ENCODE results near the gene KDM1B. TPM values are rescaled to one million over a fixed set of nuclear protein-coding genes. Genes with fewer than 3 reads are reported as not detected.

Gene KDM1B
- total and polyA plus RNA-seq, 9 of the 15 experiments (the other 6 are each of a cell fraction or from before 2014, with no cell fraction given) = 1.4 to 58.9 (median 36.3) TPM

DNA sequence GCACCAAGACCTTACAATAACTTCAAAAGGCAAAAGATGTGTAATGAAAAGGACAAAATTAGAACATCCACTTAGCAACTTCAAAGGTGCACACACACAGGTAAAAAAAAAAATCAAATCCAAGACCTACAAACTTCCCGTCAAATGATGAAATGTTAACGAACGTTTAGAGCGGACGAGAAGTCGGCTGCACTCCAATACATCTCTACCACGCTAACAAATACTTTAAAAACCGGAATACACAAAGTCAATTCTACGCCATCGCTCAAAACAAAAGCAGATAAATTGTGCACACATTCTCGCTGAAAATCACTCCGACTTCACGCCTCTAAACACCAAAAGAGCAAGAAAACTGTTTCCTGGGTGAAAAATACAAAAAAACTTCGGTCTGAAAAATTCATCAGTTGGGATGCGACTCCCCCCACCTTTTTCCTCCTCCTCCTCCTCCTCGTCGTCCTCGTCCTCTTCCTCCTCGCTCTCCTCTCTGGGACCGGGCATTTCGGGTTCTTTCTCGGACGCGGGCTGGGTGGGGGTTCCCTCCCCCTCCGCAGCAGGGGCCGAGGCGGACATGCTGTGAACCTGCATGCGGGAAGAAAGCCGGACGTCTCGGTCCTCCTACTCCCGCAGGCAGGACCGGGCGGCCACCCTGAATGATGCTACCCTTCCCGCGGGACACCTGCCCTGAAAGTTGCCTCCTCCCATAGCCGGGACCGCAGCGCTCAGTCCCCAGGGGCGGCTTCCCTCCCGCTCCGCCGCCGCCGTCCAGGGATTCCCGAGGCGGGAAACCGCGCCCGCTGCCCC is 108.4 kb downstream of the KDM1B start (continued):
- TF ChIP-seq, protein P1, sequence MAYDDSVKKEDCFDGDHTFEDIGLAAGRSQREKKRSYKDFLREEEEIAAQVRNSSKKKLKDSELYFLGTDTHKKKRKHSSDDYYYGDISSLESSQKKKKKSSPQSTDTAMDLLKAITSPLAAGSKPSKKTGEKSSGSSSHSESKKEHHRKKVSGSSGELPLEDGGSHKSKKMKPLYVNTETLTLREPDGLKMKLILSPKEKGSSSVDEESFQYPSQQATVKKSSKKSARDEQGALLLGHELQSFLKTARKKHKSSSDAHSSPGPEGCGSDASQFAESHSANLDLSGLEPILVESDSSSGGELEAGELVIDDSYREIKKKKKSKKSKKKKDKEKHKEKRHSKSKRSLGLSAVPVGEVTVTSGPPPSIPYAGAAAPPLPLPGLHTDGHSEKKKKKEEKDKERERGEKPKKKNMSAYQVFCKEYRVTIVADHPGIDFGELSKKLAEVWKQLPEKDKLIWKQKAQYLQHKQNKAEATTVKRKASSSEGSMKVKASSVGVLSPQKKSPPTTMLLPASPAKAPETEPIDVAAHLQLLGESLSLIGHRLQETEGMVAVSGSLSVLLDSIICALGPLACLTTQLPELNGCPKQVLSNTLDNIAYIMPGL (CRISPR knock-in tag; IDR thresholded peaks at IDR 0.05) = no peak
- TF ChIP-seq, protein P2, sequence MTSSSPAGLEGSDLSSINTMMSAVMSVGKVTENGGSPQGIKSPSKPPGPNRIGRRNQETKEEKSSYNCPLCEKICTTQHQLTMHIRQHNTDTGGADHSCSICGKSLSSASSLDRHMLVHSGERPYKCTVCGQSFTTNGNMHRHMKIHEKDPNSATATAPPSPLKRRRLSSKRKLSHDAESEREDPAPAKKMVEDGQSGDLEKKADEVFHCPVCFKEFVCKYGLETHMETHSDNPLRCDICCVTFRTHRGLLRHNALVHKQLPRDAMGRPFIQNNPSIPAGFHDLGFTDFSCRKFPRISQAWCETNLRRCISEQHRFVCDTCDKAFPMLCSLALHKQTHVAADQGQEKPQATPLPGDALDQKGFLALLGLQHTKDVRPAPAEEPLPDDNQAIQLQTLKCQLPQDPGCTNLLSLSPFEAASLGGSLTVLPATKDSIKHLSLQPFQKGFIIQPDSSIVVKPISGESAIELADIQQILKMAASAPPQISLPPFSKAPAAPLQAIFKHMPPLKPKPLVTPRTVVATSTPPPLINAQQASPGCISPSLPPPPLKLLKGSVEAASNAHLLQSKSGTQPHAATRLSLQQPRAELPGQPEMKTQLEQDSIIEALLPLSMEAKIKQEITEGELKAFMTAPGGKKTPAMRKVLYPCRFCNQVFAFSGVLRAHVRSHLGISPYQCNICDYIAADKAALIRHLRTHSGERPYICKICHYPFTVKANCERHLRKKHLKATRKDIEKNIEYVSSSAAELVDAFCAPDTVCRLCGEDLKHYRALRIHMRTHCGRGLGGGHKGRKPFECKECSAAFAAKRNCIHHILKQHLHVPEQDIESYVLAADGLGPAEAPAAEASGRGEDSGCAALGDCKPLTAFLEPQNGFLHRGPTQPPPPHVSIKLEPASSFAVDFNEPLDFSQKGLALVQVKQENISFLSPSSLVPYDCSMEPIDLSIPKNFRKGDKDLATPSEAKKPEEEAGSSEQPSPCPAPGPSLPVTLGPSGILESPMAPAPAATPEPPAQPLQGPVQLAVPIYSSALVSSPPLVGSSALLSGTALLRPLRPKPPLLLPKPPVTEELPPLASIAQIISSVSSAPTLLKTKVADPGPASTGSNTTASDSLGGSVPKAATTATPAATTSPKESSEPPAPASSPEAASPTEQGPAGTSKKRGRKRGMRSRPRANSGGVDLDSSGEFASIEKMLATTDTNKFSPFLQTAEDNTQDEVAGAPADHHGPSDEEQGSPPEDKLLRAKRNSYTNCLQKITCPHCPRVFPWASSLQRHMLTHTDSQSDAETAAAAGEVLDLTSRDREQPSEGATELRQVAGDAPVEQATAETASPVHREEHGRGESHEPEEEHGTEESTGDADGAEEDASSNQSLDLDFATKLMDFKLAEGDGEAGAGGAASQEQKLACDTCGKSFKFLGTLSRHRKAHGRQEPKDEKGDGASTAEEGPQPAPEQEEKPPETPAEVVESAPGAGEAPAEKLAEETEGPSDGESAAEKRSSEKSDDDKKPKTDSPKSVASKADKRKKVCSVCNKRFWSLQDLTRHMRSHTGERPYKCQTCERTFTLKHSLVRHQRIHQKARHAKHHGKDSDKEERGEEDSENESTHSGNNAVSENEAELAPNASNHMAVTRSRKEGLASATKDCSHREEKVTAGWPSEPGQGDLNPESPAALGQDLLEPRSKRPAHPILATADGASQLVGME (CRISPR knock-in tag; IDR thresholded peaks at IDR 0.05) = no peak
- TF ChIP-seq ZNF197 (CRISPR knock-in tag; IDR thresholded peaks at IDR 0.05; ENCODE audit: low read depth) (0 out of 2 replicates have a peak, but pooled peaks have one; percentile 31), ZNF311 (CRISPR knock-in tag; IDR thresholded peaks at IDR 0.05) (no peak), ZNF561 (CRISPR knock-in tag; conservative IDR thresholded peaks at IDR 0.05) (no peak), GTF2E2 (tag; IDR thresholded peaks at IDR 0.05) (no peak), ZNF316 (IDR thresholded peaks at IDR 0.05) (no peak), SAP30 (IDR thresholded peaks at IDR 0.05; ENCODE audit: borderline replicate concordance, insufficient read depth, low read depth, low read length, poor library complexity, severe bottlenecking) (peak; percentile 33), POLR3G (IDR thresholded peaks at IDR 0.05; ENCODE audit: extremely low read depth, insufficient read length, insufficient replicate concordance) (no peak), EP400 (IDR thresholded peaks at IDR 0.05) (peak; percentile 70), KDM4B (IDR thresholded peaks at IDR 0.05; ENCODE audit: borderline replicate concordance in 2 of 2, low read depth in 1 of 2) (no peak), POLR2B (IDR thresholded peaks at IDR 0.05; ENCODE audit: low read depth, partially characterized antibody) (peak; percentile 54), LCOR (CRISPR knock-in tag; IDR thresholded peaks at IDR 0.05) (0 out of 2 replicates have a peak, but pooled peaks have one; percentile 36), RFX5 (IDR thresholded peaks at IDR 0.05; ENCODE audit: low read depth, low read length) (no peak)
- TF ChIP-seq, protein P3, sequence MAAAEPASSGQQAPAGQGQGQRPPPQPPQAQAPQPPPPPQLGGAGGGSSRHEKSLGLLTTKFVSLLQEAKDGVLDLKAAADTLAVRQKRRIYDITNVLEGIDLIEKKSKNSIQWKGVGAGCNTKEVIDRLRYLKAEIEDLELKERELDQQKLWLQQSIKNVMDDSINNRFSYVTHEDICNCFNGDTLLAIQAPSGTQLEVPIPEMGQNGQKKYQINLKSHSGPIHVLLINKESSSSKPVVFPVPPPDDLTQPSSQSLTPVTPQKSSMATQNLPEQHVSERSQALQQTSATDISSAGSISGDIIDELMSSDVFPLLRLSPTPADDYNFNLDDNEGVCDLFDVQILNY (CRISPR knock-in tag; IDR thresholded peaks at IDR 0.05) = no peak
- TF ChIP-seq, protein P4, sequence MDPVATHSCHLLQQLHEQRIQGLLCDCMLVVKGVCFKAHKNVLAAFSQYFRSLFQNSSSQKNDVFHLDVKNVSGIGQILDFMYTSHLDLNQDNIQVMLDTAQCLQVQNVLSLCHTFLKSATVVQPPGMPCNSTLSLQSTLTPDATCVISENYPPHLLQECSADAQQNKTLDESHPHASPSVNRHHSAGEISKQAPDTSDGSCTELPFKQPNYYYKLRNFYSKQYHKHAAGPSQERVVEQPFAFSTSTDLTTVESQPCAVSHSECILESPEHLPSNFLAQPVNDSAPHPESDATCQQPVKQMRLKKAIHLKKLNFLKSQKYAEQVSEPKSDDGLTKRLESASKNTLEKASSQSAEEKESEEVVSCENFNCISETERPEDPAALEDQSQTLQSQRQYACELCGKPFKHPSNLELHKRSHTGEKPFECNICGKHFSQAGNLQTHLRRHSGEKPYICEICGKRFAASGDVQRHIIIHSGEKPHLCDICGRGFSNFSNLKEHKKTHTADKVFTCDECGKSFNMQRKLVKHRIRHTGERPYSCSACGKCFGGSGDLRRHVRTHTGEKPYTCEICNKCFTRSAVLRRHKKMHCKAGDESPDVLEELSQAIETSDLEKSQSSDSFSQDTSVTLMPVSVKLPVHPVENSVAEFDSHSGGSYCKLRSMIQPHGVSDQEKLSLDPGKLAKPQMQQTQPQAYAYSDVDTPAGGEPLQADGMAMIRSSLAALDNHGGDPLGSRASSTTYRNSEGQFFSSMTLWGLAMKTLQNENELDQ (CRISPR knock-in tag; IDR thresholded peaks at IDR 0.05; ENCODE audit: borderline replicate concordance) = no peak

All from K562 (cell line).